GM18858 (cell line): ENCODE results near the gene RAB26.

Source experiments
- ATAC-seq: cut with Tn5 transposase; IDR thresholded peaks from one replicate; pipeline ENCODE4 v1.9.1; 2021; ENCODE audit not compliant: unreplicated experiment

Gene RAB26

GRCh38 chr16:2142942-2143877 lies 5.2 kb upstream of the RAB26 start:
- no peak for ATAC-seq

DNA sequence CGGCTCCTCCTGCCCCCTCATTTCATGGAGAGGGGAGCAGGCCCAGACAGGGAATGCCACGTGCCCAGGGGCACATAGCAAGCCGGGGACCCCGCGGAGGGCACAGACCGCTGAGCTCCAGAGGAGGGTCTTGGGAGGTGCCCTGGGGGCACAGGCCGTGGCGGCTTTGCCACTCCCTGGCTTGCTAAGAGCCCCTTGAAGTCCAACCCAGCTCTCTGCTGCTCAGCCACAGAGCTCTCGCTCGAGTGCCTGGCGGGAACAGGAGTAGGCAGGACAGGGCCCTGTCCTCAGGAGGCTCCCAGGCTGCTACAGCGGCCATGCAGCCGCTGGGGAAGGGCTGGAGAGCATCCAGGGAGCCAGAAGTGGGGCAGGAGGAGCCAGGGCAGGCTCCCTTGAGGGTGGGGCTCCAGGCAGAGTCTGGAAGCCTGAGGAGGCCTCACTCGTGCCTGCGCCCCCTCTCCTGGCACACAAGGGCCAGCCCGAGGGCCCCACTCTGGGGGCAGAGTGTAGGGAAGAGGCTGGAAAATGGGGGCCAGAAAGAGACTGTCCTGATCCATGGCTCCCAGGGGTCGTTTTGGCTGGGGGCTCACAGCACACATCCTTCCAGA lies 4.4 kb upstream of the RAB26 start:
- ATAC-seq: no peak

DNA sequence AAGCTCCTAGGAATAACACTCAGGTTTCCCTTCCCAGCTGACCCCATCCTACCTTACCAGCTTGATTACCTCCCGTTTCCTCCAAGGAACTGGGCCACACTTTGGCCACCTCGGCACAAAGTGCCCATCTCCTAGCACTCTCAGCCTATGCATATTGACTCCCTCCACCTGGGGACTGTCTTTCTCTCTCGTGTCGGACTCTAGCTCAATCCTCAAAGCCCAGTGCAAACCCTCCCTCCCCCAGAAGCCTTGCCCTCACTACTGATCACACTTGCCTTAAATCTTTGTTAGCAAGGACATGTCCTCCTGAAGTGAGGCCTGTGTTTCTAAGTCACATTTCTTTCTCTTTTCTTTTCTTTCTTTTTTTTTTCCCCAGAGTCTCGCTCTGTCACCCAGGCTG lies 2.6 kb upstream of the RAB26 start:
- ATAC-seq: no peak

DNA sequence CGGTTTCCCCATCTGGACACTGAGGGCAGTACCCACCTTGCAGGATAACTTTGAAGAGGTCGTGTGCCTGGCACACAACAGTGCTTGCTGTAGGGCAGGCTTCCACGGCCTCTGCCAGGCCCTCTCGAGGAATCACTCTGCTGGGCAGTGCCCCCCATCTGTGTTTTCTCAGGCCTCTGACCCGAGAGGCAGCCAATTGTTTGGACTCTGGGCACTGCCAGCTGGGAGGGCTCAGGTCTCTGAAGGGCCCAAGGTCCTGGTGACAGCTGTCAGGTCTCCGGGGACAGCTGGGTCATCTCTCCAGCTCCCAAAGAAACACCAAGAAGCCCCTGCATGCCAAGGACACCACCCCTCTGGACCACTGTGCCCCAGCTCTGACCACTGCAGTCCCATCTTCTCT lies 1.0 kb upstream of the RAB26 start:
- no peak for ATAC-seq

DNA sequence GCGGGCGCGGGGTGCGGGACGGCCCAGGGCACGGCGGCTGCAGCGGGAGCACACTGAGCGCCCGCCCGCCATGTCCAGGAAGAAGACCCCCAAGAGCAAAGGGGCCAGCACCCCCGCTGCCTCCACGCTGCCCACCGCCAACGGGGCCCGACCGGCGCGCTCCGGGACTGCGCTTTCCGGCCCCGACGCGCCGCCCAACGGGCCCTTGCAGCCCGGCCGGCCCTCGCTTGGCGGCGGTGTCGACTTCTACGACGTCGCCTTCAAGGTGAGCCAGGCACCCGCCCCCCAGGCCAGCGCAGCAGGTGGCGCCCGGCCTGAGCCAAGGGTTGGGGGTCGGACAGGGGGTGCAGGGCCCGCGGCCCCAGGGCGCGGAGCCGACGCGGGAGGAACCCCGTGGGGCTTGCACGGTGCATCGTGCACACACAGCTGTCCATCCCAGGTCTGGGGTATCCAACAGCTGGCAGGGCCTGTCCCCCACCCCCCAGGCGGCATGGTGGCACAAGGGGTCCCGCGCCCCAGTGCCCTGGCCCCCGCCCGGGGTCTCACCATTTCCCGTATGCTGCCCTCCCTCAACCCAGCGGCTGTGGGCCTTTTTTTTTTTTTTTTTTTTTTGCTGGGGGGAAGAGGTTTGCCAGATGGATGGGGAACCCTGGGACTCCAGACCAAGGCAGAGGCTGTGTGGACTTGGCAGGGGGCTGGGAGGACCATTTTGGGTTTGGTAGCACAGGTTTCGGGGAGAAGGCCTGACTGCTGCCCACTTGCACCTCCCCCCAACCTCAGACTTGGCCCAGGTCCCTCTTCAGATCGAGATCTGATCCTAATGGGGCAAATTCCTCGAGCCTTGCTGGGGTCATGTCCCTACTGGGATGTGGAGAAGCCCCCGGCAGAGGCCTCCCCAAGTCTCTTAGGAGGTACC lies 547 bp downstream of the RAB26 start:
- ATAC-seq: no peak

DNA sequence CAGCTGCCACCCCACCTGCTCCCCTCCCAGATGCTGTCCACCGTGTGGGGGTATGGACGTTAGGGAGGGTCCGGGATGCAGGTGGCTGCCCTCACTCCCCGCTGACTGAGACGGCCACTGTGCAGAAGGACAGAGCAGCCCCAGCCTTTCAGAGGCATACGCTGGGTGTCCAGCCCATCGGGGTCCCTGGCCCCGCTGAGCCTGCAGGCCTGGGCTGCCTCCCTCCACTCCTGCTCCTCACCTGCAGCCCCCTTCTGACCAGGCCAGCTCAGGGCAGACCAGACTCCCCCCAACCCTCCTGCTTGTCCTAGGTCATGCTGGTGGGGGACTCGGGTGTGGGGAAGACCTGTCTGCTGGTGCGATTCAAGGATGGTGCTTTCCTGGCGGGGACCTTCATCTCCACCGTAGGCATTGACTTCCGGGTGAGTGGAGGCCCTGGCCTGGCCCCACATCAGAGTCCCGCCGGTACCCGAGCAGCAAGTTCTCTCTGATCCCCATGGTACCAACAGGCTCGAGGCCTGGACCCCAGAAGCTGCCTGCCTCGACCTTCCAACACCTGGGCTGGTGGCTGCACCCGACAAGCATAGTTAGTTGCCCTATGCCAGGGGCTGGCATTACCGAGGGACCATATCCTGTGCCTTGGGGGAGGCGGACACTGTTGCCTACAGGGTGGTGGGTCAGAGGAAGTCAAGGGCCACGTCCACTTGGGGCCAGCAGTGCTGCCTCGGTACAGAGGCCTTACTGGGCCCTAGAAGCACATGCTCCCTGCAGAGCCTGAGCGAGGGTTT lies 1.4 kb downstream of the RAB26 start:
- no peak for ATAC-seq

DNA sequence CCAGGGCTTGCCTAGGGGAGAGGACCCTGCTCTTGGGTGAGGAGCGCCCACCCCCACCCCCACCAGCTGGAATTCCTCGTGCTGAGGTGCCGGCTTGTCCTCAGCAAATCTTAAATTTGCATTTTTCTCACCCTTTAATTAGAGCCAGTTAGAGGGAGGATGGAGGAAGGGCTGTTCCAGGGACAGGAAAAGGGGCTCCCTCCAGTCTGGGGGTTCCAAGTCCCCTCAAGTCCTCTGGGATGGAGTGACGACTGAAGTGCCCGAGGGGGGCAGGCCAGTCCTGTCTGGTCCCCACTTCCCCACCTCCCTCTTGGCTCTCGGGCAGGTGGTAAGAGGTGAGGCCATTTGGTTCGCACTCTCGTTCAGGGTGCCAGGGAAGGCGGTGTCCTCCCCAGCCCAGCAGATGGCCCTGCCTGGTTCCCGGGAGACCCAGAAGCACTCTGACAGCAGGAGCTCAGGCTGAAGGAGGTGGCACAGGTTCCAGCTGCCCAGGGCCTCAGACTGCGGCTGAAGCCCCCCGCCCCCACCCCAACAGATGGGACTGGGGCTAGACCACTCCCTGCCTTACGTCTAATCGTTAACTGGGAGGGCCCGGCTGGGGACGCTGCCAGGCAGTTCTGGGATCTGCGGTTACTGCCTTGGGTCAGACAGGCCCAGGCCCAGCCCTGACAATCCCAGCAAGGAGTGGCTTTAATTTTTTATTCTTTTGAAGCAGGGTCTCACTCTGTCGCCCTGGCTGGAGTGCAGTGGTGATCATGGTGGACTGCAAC lies 2.2 kb downstream of the RAB26 start:
- no peak for ATAC-seq

- no peak for ATAC-seq
Measured at GRCh38 chr16:2151188-2152091, 3.0 kb downstream of the RAB26 start.

DNA sequence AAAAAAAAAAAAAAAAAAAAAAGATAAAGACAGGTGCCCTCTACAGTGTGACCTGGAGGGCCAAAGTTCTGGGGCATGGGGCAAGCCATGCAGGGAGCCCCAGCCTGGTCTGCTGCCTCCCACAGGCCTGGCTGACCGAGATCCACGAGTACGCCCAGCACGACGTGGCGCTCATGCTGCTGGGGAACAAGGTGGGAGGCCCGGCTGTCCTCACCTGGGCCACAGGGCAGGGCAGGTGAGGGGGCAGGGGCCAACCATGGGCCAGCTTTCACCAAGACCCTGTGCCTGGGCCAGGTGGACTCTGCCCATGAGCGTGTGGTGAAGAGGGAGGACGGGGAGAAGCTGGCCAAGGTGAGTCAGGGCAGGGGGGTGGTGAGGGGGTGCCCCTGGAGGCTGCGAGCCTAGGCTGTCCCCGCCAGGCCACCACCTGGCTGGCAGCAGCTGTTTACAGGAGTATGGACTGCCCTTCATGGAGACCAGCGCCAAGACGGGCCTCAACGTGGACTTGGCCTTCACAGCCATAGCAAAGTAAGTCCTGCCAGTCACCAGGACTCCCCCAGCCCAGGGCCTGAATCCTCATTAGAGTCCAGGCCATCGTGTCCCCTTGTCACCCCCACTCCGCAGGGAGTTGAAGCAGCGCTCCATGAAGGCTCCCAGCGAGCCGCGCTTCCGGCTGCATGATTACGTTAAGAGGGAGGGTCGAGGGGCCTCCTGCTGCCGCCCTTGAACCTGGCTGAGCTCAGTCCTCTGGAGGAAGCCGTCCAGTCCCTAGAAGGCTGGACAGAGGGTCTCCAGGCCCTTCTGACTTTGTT lies 4.5 kb downstream of the RAB26 start:
- no peak for ATAC-seq

- ATAC-seq: no peak
Measured at GRCh38 chr16:2154533-2155090, 6.2 kb downstream of the RAB26 start.

DNA sequence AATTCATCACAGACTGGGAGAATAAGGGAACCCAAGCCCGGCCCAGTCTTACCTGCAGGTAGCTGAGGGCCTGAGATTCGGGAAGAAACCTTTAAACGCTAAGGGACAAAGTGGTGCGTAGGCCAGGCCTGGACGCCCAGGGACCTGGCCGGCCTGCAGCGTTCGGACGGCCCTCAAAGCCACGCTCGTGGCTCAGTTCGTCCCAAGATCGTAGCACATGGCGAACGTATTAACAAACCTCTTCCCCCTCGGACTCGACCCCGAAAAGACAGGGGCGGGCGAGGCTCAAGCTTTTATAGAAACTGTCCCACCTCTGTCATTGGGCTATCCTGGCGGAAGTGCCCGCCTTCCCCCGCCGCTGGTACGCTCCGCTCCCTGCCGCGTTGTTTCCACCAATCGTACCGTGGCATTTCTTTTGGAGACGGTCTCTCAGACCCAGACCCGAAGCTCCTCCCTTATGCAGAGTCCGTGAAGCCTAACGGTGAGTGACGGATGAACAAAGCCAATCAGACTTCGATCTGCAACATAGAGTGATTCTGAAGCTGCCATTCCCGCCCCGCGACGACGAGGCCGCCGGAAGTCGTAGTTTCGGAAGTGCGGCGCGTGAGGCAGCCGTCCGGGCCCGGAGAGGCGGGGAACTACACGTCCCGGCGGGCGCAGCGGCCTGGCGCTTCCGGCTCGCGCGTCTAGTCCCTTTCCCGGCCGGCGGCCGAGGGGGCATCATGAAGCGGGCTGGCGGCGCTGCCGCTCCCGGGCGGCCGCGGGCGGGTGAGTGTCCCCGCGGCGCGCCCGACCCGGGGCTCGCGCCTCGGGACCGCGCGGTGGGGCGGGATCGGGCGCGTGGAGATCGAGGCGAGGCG lies 6.9 kb downstream of the RAB26 start, which contains the start of gene TRAF7:
TSS of gene TRAF7 (plus strand) at position 692 of the 860 bp plus-strand sequence. CDS start 8,139 bp downstream, outside the sequence.
- peak; percentile 90 for ATAC-seq

GRCh38 chr16:2155977-2156848 lies 7.8 kb downstream of the RAB26 start:
- no peak for ATAC-seq

DNA sequence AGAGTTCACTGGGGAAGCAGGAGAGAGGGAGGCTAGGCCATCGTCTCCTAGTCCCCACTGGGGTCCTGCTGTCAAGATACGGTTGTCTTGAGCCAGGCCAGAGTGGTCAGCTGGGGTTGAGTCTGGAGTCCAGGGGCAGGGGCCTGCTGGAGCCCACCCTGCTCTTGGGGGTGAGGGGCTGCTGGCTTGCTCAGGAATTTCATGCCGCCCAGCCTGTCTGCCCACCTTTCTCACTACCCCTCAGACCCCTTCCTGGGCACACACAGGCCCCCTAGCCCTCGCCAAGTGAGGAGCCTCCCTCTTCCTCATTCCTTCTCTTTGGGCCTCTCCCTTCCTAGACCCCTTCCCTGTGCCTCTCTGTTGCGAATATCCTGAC lies 8.4 kb downstream of the RAB26 start:
- ATAC-seq: no peak

- no peak for ATAC-seq
Measured at GRCh38 chr16:2157480-2158261, 9.2 kb downstream of the RAB26 start.

GRCh38 chr16:2158262-2158638 lies 9.8 kb downstream of the RAB26 start:
- ATAC-seq: no peak
